HG03095 (cell line): ENCODE data around the gene HPSE2.
A peak's percentile ranks its signal among the peaks of the same experiment; 100 is the strongest.

ENCODE experiments used
- ATAC-seq: cut with Tn5 transposase; IDR thresholded peaks from one replicate; pipeline ENCODE4 v1.9.1; 2021; ENCODE audit warnings: moderate library complexity; ENCODE audit not compliant: unreplicated experiment

The HPSE2 gene

GRCh38 chr10:98446151-98446660 lies 789.4 kb downstream of the HPSE2 start:
- peak; percentile 31 for ATAC-seq

- ATAC-seq = no peak
Measured at GRCh38 chr10:98445200-98445812, 790.3 kb downstream of the HPSE2 start.

GRCh38 chr10:98444314-98445006 lies 791.2 kb downstream of the HPSE2 start:
- no peak for ATAC-seq

- ATAC-seq = no peak
Measured at GRCh38 chr10:98438715-98439114, 796.9 kb downstream of the HPSE2 start.

- ATAC-seq = no peak
Measured at GRCh38 chr10:98436704-98437103, 798.9 kb downstream of the HPSE2 start.

GRCh38 chr10:98435178-98435577 lies 800.5 kb downstream of the HPSE2 start:
- ATAC-seq = no peak

- no peak for ATAC-seq
Measured at GRCh38 chr10:98433881-98434732, 801.5 kb downstream of the HPSE2 start.

- no peak for ATAC-seq
Measured at GRCh38 chr10:98433371-98433770, 802.3 kb downstream of the HPSE2 start.

- ATAC-seq = no peak
Measured at GRCh38 chr10:98432330-98432729, 803.3 kb downstream of the HPSE2 start.

- no peak for ATAC-seq
Measured at GRCh38 chr10:98431016-98431415, 804.6 kb downstream of the HPSE2 start.

GRCh38 chr10:98430427-98430826 lies 805.2 kb downstream of the HPSE2 start:
- ATAC-seq = no peak

GRCh38 chr10:98429320-98430072 lies 806.2 kb downstream of the HPSE2 start:
- no peak for ATAC-seq

- no peak for ATAC-seq
Measured at GRCh38 chr10:98427011-98427515, 808.6 kb downstream of the HPSE2 start.

- no peak for ATAC-seq
Measured at GRCh38 chr10:98425511-98426352, 809.9 kb downstream of the HPSE2 start.

GRCh38 chr10:98424295-98425254 lies 811.1 kb downstream of the HPSE2 start:
- no peak for ATAC-seq

- no peak for ATAC-seq
Measured at GRCh38 chr10:98423691-98424120, 811.9 kb downstream of the HPSE2 start.

- ATAC-seq = no peak
Measured at GRCh38 chr10:98422182-98422581, 813.5 kb downstream of the HPSE2 start.

- no peak for ATAC-seq
Measured at GRCh38 chr10:98420786-98421185, 814.9 kb downstream of the HPSE2 start.
